HG02943 (cell line): ENCODE measurements around the gene PTPRF.
"Not testable (repeated sequence)": the region's sequence is repeated elsewhere in the genome, so short reads cannot be mapped to it uniquely, and the experiment has no call there.

Experiments used
- ATAC-seq: cut with Tn5 transposase; IDR thresholded peaks from one replicate; pipeline ENCODE4 v1.9.1; 2021; ENCODE audit warnings: mild to moderate bottlenecking, low read depth, moderate library complexity; ENCODE audit not compliant: unreplicated experiment

The PTPRF gene

GRCh38 chr1:43619996-43620920 lies 89.6 kb downstream of the PTPRF start:
- ATAC-seq: no peak

GRCh38 chr1:43620956-43621355 lies 90.3 kb downstream of the PTPRF start:
- no peak for ATAC-seq

- ATAC-seq: no peak
Measured at GRCh38 chr1:43621386-43621785, 90.7 kb downstream of the PTPRF start.

- no peak for ATAC-seq
Measured at GRCh38 chr1:43621861-43622260, 91.2 kb downstream of the PTPRF start.

- no peak for ATAC-seq
Measured at GRCh38 chr1:43622471-43622870, 91.8 kb downstream of the PTPRF start.

- no peak for ATAC-seq
Measured at GRCh38 chr1:43622901-43623780, 92.5 kb downstream of the PTPRF start.

GRCh38 chr1:43625063-43625780 lies 94.5 kb downstream of the PTPRF start:
- ATAC-seq: no peak

GRCh38 chr1:43632135-43632670 lies 101.5 kb downstream of the PTPRF start:
- no peak for ATAC-seq

GRCh38 chr1:43634721-43635120 lies 104.0 kb downstream of the PTPRF start:
- ATAC-seq: no peak

GRCh38 chr1:43636006-43636641 lies 105.4 kb downstream of the PTPRF start:
- ATAC-seq: no peak

GRCh38 chr1:43637267-43637666 lies 106.6 kb downstream of the PTPRF start:
- ATAC-seq: no peak

GRCh38 chr1:43638381-43638780 lies 107.7 kb downstream of the PTPRF start:
- ATAC-seq: not testable (repeated sequence)

GRCh38 chr1:43639976-43640794 lies 109.5 kb downstream of the PTPRF start:
- no peak for ATAC-seq

GRCh38 chr1:43644558-43644957 lies 113.9 kb downstream of the PTPRF start:
- ATAC-seq: no peak

- no peak for ATAC-seq
Measured at GRCh38 chr1:43645461-43645860, 114.8 kb downstream of the PTPRF start.

GRCh38 chr1:43647331-43647730 lies 116.6 kb downstream of the PTPRF start:
- ATAC-seq: not testable (repeated sequence)

GRCh38 chr1:43648221-43648847 lies 117.7 kb downstream of the PTPRF start:
- ATAC-seq: no peak

- no peak for ATAC-seq
Measured at GRCh38 chr1:43648876-43649477, 118.3 kb downstream of the PTPRF start.
